Body of pancreas (tissue), 4 donors: ENCODE results near the gene FARS2.

Experiments used
- POLR2A ChIP-seq, 3 donors: fragments of 450-650 bp; IDR thresholded peaks; one replicate each; pipeline ENCODE4 v1.6.1; 2016; ENCODE audit warnings: antibody characterized with exemption in 3 of 3, mild to moderate bottlenecking in 2 of 3
- TF ChIP-seq, protein P1 (sequence below), 7 experiments: fragments of 450-650 bp in 4 of 7; fragments of 200-600 bp in 3 of 7; sonication (generic) in 3 of 7; IDR thresholded peaks; one replicate each; pipeline ENCODE4 v1.5.1; 2016 to 2019; ENCODE audit warnings: antibody characterized with exemption in 7 of 7

DNA sequence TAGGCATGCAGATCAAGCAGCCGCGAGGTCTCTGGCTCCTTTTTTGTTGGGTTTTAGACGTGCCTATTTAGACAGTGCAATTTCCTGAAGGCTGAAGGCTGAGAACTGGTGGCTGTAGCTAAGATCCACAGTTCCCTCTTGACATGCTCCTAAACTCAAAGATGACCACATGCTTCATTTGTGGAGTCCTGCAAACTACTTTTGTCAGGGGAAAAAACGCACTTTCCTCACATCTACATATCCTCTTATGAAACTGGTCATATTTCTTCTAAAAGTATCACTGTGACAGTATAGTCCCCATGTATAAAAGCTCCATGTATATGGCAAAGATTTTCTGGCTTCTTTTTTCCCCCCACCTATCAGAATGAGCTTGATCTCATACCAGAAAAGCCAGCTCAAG is 31.2 kb upstream of the FARS2 start:
- TF ChIP-seq, protein P1, sequence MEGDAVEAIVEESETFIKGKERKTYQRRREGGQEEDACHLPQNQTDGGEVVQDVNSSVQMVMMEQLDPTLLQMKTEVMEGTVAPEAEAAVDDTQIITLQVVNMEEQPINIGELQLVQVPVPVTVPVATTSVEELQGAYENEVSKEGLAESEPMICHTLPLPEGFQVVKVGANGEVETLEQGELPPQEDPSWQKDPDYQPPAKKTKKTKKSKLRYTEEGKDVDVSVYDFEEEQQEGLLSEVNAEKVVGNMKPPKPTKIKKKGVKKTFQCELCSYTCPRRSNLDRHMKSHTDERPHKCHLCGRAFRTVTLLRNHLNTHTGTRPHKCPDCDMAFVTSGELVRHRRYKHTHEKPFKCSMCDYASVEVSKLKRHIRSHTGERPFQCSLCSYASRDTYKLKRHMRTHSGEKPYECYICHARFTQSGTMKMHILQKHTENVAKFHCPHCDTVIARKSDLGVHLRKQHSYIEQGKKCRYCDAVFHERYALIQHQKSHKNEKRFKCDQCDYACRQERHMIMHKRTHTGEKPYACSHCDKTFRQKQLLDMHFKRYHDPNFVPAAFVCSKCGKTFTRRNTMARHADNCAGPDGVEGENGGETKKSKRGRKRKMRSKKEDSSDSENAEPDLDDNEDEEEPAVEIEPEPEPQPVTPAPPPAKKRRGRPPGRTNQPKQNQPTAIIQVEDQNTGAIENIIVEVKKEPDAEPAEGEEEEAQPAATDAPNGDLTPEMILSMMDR (IDR thresholded peaks at IDR 0.05) = no peak
- TF ChIP-seq POLR2A (IDR thresholded peaks at IDR 0.05) = no peak
